Stimulated activated naive CD4-positive, alpha-beta T cell treated with Interleukin-2 at 50 U/mL for 16 hours (primary cell): ENCODE data around the gene GALNT12.

ENCODE experiments used
- DNase-seq: peaks from one replicate; lab custom pipeline; 2025; lab: John Stamatoyannopoulos, UW

Gene GALNT12

DNA sequence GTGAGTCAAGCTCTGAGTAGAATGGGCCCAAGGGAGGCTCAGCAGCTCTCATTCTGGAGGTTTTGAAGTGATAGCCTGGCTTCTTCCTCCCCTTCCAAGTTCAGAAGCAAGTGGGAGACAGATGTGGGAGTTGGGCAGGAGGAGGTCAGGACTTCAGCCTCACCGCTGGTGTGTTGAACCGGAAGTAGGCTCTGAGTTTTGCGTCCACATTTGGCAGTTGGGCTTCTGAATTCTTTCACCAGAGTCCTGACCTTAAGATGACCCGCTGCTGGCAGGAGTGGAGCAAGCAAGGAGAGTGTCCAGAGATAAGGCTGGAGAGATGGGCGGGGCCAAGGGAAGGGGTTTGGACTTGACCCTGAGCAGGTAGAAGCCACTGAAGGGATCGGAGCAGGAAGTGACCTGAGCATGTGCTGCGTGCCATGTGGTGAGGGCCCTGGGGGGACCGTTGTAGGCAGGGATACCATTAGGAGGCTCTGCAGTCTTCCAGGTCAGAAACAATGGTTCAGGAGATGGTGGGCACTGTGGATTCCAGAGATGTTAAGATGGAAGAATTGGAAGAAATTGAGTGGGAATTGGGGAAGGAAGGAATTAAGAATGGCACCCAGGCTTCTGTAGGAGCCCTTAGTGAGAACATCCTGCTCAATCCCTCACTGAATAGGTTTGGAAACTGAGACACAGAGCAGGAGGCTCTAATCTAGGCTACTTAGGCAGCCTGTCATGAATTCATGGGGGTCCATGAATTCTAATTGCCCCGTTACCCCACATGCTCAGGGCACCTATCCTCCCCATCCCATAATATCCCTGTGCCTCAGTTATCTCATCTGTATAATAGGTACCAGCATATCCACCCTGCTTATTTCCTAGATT lies 25.9 kb downstream of the GALNT12 start:
- DNase-seq, result no peak

DNA sequence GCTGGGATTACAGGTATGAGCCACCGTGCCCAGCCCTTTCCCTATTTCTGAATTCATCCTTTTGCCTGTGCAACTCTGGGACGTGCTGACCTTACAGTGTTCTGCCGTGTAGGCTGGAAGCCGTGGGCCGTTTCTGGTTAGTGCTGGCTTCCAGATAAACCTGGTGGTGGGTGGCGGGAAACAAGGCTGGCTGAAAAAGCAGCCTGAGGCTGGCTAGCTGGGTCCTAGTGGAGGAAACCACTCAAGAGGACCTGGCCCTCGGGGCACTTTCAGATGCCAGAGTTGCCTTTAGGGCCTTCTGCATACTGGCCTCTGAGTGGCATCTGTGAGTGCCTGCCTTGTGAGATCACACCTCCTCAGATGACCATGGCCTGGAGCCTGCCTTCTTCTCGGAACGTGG lies 26.9 kb downstream of the GALNT12 start:
- DNase-seq, result no peak

DNA sequence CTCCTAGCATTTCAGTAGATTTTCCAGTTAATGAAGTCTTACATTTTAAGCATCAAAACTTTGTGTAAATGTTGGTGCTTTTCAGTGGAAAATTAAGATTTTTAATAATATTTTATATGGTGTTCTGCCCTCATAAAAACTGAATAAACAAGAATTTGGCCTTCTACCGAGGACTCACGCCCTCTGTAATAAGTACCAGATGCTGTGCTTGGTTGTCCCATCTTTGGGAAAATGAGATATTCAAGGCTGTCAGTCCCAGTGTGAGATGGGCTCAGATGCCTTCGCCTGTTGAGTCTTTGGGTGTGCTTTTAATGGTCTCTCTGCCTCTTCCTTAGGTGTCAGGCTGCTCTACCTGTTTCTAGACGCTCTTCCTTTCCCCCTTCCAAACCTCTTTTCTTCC lies 28.7 kb downstream of the GALNT12 start:
- no peak for DNase-seq

DNA sequence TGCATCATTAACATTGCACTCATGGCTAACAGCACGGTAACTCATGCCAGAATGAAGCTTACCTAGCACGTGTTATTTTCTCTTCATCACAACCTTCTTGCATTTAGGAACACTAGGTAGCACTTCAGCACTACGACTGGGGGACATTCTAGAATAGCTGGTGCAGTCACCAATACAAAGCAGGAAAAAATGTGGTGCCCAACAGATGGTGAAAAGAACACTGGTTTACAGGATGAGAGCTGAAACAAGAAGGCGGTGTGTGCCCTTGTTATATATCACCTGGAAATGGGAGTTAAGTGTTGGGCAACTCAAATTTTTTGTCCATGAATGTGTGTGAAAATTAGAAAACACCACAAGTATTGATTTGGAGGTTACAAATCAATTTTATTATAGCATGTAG lies 30.0 kb downstream of the GALNT12 start:
- no peak for DNase-seq

DNA sequence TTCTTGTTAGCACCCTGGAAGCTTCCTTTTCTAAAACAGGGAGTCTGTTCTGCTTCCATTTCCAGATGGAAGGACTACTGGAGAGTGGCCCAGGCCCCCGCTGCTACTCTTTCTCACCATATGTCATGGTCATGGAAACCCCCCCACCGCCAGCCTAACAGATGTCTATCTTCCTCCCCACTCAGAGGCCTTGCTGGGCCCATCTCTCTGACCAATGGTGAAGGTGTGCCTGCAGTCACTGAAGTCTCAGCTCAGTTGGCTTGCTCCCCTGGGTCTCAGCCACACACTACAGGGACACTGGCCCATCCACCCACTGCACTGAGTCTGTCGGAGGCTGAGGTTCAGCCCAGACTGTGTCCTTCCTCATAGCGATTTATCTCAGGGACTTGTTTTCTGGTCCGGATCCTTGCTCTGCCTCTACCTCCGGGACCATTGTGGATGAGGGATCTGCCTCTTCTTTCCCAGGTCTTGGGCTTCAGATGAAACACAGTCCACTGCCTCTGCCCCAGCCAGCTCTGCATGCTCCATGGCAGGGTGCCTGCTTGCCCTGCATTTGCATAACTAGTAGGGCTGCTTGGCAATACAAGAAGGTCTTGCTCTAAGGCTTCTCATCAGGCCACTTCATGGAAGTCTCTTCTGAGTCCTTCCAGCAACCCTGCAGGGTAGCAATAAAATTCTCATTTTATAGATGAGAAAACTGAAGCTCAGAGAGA lies 30.8 kb downstream of the GALNT12 start:
- no peak for DNase-seq

DNA sequence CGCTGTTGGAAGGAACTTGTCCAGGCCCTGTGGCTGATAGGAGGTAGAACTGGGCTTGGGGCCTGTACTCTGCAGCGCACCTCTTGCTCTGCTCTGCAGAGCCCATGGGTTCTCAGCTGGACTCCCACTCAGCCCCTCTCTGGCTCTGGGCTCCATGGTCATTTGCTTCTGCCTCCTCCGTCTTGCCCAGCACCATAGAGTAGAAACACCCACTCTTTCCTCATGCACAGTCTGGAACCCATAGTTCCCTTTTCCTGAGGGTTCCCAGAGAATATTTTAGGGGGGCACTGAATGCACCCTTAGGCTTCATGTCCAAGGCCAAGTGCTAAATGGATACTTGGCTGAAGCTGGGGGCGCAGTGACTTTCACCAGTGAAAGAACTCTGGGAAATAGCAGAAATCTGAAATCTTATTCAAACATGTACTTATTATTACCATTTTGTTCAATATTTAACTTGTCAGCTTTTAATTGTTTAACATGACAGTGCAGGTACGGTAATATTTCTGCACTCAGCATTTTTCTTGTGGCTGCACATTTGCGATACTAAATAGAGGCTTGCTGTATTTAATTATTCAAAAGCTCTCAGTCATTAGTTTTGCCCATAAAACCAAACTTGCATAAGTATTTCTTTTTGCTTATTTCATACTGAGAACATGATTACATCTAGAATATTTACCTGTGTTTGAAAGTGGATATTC lies 31.5 kb downstream of the GALNT12 start:
- DNase-seq, result no peak

DNA sequence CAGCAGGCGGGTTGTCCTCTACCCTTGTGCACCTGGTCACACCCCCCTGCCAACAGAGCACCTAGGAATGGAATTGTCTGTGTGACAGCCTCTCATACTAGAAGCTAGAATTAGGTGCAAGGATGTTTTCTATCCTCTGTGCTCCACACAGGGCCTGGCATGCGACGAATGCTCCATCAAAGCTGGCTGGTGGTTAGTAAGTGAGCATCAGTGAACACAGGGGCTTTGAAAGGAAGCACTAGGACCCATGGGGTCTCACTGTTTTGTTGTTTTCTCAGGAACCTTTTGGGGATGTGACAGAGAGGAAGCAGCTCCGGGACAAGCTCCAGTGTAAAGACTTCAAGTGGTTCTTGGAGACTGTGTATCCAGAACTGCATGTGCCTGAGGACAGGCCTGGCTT lies 32.3 kb downstream of the GALNT12 start:
- DNase-seq, result no peak

DNA sequence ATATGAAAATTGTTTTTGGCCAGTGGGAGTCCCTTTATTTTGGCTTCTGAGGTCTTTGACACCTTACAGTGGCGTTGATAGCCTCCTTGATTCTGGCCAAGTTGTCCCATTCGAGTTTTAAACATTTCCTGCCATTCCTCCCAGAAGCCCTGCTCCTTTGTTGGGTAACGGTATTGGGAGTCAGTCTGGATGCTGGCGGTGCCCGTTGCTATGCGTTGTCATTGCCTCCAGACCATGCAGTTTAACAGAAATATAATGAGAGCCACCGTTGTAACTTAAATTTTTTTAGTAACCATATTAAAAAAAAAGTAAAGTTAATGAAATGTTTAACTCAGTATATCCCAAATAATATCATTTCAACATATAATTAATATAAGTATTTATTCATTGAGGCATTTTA lies 35.0 kb downstream of the GALNT12 start:
- DNase-seq, result no peak

DNA sequence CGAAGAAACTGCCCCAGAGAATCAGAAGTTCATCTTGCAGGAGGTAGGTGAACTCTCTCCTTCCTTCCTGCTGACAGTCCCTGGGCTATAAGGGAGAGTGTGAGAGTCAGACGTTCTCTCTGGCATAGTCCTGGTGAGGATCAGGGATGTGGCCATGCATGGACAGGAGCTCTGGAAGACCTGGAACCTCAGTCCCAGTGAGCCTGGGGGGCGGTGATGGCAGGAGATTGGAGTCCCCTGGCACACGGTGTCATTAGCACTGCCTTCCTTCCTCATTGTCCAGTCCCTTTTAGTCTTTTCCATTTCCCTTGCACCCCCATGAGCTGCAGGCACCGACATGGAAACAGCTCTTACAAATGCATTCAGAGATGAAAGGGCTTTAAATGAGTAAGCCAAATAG lies 38.6 kb downstream of the GALNT12 start:
- DNase-seq, result no peak

DNA sequence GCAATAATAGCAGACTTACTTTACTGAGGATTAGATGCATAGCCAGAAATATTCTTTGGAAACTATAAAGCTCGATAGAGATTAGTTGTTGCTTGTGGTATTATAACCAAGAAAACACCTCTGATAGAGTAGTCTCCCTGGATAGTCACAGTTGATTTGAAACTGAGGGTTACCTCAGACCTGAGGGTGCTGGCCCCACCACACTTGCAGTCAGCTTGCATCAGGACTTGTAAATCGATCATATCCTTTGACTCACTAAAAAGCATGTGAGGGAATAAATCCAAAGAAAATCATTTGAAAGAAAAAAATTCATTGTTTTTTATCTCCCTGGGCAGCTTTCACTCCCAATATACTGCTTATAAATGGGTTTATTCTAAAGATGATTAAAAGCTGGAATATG lies 39.4 kb downstream of the GALNT12 start:
- no peak for DNase-seq

DNA sequence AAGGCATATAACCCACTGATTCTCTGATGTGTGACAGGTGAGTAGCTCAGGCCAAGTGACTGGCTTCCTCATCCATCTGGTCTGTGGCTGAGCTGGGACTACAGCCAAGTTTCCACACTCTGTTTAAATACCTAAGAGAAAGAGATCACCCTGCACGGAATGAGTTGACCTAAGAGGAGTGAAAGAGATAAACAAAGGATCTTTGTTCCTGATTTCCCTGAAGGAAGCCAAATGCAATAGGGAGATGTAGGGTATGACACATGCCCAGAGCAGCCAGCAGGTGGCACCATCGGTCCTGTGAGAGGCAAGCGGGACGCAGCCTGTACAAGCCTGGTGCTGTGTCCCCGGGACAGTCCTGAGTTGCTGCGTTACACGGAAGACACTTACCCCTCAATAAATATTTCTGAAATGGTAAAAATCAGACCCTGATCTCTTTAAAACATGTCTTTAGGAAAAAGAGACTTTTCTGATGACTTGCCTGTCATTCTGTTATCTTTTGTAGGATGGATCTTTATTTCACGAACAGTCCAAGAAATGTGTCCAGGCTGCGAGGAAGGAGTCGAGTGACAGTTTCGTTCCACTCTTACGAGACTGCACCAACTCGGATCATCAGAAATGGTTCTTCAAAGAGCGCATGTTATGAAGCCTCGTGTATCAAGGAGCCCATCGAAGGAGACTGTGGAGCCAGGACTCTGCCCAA lies 41.1 kb downstream of the GALNT12 start:
- DNase-seq, result peak; percentile 66

DNA sequence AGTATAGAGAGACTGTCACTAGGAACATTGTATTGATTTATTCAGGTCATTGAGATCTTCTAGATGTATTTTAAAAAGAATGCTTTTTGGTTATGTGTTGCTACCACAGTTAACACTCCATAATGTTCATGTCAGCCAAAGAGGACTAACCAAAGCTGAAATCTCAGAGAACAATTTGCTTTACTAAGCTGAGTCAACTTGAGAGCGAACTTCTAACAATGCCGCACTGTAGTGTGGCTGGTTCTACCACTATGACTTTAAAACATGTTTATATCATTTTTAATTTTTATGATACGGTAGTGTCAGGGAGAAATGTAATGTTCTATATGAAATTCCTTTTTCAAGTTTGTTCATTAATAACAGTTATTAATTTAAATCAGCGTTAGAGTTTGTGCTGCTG lies 42.1 kb downstream of the GALNT12 start:
- DNase-seq, result no peak

DNA sequence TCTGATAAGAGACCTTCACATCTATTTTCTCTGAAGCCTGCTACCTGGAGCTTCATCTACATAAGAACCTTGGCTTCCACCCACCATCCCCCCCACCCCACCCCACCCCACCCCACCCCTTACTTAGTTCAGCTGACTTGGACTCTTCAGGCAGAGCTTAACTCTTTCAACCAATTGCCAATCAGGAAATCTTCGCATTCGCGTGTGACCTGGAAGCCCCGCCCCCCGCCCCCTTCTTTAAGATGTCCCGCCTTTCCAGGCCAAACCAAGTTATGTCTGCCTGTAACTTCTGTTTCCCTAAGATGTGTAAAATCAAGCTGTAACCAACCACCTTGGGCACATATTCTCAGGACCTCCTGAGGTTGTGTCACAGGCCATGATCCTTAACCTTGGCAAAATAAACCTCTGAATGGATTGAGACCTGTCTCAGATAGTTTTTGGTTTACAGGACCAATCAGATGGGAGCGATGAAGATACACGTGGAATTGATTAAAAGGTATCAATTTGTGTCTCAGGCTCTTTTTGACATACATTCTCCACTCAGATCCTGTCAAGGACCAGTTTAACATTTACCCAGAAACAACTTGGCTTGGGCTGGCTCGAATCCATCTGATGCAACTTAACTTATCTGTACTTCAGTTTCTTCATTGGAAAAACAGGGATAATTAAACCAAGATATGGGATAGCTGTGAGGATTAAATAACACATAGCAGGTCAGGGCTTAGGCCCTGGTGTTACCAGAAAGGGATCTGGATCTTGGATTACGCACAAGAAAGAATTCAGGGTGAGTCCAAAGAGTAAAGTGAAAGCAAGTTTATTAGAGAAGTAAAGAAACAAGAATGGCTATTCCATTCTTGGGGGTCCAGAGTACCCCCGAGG lies 43.6 kb downstream of the GALNT12 start:
- no peak for DNase-seq

DNA sequence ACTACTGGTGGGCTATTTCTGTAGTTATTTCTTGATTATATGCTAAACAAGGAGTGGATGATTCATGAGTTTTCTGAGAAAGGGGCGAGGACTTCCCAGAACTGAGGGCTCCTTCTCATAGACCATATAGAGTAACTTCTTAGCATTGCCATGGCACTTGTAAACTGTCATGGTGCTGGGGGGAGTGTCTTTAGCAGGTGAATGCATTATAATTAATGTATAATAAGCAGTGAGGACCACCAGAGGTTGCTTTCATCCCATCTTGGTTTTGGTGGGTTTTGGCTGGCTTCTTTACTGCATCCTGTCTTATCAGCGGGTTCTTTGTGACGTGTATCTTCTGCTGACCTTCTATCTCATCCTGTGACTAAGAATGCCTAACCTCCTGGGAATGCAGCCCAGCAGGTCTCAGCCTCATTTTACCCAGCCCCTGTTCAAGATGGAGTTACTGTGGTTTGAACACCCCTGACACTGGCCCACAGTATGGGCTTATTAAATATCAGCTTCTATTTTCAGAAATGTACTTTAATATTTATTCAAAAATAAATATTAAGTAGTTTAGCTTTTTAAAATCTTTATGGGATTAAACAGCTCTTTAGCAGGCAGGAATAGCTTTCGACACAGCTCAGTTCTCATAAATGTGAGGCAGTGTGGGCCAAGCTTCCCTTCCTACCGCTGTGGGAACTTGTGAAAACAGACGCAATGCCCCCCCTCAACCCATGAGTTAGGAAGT lies 44.4 kb downstream of the GALNT12 start:
- DNase-seq, result no peak

DNA sequence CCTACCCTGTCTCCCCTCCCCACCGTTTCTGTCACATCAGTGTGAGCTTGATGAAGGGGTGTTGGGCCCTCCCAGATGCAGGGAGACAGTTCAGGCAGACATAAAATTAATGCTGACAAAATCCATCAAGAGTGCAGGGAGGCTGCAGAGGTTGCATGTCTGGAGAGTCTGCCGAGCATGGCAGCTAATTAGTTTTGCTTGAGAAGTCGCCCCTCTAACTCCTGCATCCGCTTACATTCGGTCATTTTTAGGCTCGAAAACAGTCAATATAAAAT lies 44.9 kb downstream of the GALNT12 start:
- no peak for DNase-seq

DNA sequence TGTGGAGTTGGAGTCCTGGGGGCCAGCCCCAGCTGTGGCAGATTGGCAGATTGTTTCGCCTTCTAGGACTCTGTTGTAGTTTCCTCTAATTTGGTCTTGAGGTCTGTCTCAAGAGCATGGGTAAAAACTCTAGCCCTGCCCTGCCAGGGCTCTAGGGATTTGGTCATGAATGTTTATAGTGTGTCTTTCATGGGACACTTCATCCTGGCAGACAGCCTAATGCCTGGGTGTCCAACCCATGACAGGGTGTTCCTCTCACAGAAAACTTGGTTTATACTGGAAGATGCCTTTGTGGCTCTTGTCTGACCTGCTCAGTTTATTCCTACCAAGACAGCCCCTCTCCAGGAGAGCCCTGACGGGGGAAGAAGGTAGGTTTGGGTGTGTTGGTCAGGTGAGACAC lies 45.5 kb downstream of the GALNT12 start:
- no peak for DNase-seq

DNA sequence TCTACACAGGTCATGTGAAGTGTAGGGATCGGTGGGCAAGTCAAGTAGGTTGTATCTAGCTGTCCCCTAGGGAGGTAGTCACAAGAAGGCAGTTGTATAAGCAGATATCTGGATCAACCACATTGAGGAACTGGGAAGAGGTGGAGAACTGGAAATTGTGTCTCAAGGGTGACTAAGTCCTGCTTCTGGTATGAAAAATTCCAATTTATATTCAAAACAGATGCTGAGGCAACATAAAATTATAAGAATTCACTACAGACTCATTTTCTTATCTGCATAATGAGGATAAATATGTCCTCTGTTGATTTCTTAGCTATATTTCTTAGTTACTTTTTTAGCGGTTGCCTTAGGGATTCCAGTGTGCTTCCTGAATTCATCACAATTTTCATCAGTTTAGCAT lies 46.8 kb downstream of the GALNT12 start:
- DNase-seq, result no peak

DNA sequence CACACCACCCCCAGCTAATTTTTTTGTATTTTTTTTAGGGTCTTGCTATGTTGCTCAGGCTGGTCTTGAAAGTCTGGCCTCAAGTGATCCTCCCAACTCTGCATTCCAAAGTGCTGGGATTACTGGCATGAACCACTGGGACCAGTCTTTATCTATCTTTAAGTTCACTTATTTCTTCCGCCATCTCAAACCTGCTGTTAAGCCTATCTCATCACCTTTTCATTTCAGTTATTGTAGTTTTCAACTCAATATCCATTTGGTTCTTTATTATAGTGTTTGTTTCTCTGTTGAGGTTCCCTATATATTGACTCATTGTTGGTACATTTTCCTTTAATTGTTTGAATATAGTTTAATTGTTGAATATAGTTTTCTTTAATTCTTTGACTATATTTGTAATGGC lies 48.1 kb downstream of the GALNT12 start:
- no peak for DNase-seq

DNA sequence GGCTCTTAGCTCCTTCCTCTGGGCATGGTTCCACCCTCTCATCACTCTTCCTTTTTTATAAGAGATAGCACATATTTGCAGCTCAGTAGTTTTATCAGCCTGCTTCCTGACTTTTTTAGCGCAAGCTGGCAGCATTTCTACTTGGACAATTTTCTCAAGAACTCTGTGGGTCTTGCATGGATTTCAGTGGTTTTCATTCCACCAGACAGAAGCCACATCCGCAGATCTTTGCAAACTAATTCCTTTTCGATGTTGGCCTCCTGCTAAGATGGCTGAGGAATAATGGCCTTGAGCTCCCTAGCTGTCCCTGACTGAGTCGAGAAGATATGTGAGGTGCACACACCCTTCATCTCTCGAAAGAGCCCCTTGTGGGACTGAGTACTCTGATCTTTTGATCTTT lies 49.5 kb downstream of the GALNT12 start:
- no peak for DNase-seq

DNA sequence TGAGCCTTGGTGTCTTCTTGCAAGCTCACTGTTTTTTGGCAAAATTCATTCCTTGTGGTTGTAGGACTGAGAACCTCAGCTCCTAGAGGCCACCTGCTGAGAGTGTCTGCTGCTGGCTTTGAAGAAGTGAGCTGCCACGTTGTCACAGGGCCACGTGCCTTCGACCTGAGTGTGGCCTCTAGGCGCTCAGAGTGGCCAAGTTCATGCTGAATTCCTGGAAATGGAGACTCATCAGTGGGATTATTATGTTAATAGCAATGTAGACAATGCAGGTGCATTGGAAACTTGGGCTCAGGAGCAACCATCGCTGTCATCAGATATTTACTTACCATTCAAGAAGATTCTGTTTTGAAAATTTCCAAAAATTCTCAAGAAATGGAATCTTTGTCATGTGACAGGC lies 52.5 kb downstream of the GALNT12 start:
- no peak for DNase-seq

DNA sequence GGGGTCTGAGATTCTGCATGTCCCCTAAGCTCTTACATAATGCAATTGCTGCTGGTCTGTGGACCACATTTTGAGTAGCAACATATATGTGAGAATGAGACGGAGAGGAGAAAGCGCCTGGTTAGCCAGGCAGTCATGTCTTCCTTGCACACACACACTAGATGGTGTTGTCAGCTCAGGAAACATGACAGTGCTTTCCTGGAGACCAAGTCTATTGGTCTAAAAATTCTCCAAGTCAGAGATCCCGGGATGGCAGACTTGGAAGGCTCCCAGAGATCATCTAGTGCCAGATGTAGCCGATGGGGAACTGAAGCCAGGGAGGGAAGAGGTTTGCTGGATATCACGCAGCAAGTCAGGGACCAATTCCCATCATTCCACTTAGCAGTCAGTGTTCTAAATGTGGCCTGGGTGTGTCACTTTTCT lies 53.4 kb downstream of the GALNT12 start:
- no peak for DNase-seq
